GM08714 (cell line): ENCODE results near the gene PCDHB16.
"Not testable (repeated sequence)": the region's sequence is repeated elsewhere in the genome, so short reads cannot be mapped to it uniquely, and the experiment has no call there.

Source experiments
- H3K4me3 ChIP-seq: fragments of 200-500 bp; sonication (Bioruptor generic); 2 replicates; pipeline ENCODE4 v1.5.1; 2014; ENCODE audit warnings: mild to moderate bottlenecking, low read length, inconsistent platforms
- ZNF274 ChIP-seq: IDR thresholded peaks from 2 replicates; pipeline ENCODE4 v1.6.1; 2012; ENCODE audit warnings: mild to moderate bottlenecking, low read depth, low read length

The PCDHB16 gene

DNA sequence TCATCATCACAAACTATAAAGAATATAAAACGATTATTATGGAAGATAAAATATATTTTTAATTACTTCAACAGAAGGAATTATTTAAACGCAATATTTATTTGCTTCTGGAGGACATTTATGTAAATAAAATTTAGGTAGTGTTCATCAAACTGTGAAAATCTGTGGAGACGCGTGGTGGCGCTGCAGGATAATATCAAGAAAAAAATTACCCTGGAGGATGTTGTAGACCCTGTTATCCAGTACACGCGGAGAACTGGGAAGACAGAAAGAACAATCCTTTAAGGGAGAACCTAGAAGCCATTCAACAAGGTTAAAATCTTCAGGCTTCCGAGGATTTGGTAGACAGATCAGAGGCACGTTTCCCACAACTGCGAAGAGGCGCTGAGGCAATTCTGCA lies 26.3 kb downstream of the PCDHB16 start, which contains the start of gene PCDHB12:
Gene PCDHB12, plus strand, starts transcription at position 242 of the 400 bp plus-strand sequence. CDS start 189 bp downstream, outside the sequence.
- TF ChIP-seq ZNF274, result no peak
- H3K4me3 ChIP-seq, result no peak within 1 kb of the TSS

DNA sequence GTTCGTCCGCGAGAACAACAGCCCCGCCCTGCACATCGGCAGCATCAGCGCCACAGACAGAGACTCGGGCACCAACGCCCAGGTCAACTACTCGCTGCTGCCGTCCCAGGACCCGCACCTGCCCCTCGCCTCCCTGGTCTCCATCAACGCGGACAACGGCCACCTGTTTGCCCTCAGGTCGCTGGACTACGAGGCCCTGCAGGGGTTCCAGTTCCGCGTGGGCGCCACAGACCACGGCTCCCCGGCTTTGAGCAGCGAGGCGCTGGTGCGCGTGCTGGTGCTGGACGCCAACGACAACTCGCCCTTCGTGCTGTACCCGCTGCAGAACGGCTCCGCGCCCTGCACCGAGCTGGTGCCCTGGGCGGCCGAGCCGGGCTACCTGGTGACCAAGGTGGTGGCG lies 28.1 kb downstream of the PCDHB16 start:
- not testable (repeated sequence) for H3K4me3 ChIP-seq

DNA sequence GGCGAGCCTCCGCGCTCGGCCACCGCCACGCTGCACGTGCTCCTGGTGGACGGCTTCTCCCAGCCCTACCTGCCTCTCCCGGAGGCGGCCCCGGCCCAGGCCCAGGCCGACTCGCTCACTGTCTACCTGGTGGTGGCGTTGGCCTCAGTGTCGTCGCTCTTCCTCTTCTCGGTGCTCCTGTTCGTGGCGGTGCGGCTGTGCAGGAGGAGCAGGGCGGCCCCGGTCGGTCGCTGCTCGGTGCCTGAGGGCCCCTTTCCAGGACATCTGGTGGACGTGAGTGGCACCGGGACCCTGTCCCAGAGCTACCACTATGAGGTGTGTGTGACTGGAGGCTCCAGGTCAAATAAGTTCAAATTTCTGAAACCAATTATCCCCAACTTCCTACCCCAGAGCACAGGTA lies 28.7 kb downstream of the PCDHB16 start:
- H3K4me3 ChIP-seq, result not testable (repeated sequence)

DNA sequence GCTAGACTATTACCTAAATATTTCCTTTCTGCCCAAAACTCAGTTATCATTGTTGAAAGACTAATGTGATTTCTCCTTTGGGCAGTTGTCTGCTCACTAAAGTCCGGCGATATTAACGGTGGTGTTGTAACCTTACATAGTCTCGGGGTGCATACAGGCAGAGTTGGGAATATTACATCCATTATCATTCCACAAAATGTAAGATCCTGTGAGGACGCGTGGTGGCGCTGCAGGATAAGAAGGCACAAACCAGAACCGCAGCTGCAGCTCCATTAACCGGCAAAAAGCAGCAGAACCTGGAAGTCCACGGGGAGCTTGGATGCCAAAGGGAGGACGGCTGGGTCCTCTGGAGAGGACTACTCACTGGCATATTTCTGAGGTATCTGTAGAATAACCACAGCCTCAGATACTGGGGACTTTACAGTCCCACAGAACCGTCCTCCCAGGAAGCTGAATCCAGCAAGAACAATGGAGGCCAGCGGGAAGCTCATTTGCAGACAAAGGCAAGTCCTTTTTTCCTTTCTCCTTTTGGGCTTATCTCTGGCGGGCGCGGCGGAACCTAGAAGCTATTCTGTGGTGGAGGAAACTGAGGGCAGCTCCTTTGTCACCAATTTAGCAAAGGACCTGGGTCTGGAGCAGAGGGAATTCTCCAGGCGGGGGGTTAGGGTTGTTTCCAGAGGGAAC lies 31.6 kb downstream of the PCDHB16 start, which contains the start of gene PCDHB13:
Gene PCDHB13, plus strand, starts transcription at position 264 of the 684 bp plus-strand sequence. Its CDS starts 205 bp downstream, at position 469.
- H3K4me3 ChIP-seq, result not testable (repeated sequence)

GRCh38 chr5:141214583-141214982 lies 32.4 kb downstream of the PCDHB16 start:
- H3K4me3 ChIP-seq, result not testable (repeated sequence)

DNA sequence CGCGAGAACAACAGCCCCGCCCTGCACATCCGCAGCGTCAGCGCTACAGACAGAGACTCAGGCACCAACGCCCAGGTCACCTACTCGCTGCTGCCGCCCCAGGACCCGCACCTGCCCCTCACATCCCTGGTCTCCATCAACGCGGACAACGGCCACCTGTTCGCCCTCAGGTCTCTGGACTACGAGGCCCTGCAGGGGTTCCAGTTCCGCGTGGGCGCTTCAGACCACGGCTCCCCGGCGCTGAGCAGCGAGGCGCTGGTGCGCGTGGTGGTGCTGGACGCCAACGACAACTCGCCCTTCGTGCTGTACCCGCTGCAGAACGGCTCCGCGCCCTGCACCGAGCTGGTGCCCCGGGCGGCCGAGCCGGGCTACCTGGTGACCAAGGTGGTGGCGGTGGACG lies 33.3 kb downstream of the PCDHB16 start:
- H3K4me3 ChIP-seq, result not testable (repeated sequence)

DNA sequence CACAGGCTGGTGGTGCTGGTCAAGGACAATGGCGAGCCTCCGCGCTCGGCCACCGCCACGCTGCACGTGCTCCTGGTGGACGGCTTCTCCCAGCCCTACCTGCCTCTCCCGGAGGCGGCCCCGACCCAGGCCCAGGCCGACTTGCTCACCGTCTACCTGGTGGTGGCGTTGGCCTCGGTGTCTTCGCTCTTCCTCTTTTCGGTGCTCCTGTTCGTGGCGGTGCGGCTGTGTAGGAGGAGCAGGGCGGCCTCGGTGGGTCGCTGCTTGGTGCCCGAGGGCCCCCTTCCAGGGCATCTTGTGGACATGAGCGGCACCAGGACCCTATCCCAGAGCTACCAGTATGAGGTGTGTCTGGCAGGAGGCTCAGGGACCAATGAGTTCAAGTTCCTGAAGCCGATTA lies 33.8 kb downstream of the PCDHB16 start:
- not testable (repeated sequence) for H3K4me3 ChIP-seq

- H3K4me3 ChIP-seq, result no peak within 1 kb of the TSS
- no peak for TF ChIP-seq ZNF274
Observed at GRCh38 chr5:141223112-141223783, 41.1 kb downstream of the PCDHB16 start, which contains the start of gene PCDHB14. PCDHB14 (plus strand) TSS chr5:141223343; CDS start chr5:141223506, 163 bp downstream.

DNA sequence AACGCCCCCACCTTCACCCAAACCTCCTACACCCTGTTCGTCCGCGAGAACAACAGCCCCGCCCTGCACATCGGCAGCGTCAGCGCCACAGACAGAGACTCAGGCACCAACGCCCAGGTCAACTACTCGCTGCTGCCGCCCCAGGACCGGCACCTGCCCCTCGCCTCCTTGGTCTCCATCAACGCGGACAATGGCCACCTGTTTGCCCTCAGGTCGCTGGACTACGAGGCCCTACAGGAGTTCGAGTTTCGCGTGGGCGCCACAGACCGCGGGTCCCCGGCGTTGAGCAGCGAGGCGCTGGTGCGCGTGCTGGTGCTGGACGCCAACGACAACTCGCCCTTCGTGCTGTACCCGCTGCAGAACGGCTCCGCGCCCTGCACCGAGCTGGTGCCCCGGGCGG lies 42.7 kb downstream of the PCDHB16 start:
- not testable (repeated sequence) for H3K4me3 ChIP-seq

DNA sequence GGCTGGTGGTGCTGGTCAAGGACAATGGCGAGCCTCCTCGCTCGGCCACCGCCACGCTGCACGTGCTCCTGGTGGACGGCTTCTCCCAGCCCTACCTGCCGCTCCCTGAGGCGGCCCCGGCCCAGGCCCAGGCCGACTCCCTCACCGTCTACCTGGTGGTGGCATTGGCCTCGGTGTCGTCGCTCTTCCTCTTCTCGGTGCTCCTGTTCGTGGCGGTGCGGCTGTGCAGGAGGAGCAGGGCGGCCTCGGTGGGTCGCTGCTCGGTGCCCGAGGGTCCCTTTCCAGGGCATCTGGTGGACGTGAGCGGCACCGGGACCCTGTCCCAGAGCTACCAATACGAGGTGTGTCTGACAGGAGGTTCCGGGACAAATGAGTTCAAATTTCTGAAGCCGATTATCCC lies 43.2 kb downstream of the PCDHB16 start:
- not testable (repeated sequence) for H3K4me3 ChIP-seq

DNA sequence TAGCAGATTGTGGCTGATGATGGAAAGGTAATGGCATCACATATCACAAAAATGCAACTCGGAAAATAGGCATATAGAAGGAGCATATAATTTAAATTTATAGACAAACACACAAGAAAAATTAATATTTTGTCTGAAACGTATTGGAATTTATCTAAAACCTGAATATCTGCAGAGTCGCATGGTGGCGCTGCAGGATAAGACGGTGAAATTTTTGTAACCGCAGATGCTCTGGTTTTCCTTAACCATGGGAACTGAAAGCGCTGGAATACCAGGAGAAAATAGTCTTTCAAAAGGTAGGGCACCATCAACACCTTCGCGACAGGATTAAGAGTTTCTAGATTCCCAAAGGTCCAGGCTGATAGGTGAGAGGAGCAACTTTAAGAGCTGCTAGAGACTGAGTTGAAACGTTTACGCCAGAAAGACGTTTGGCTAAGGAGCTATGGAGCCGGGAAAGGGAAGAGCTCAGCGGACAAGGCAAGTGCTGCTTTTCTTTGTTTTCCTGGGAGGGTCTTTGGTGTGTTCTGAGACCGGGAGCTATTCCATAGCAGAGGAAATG lies 52.0 kb downstream of the PCDHB16 start:
- no peak overlapping the region for H3K4me3 ChIP-seq
- no peak for TF ChIP-seq ZNF274
